Spleen (tissue), 7 donors: Measurements from ENCODE around the gene KCNAB1.

Experiments
- CTCF ChIP-seq, 11 experiments: fragments of 200-600 bp in 7 of 11; fragments of 450-650 bp in 4 of 11; sonication (generic) in 4 of 11; IDR thresholded peaks in 8 of 11; conservative IDR thresholded peaks in 3 of 11; 1 replicate in 7 of 11; 2 replicates in 4 of 11; pipeline versions ENCODE4 v1.4.0 to v1.8.0; 2016 to 2021; ENCODE audit warnings: antibody characterized with exemption in 11 of 11, inconsistent platforms in 4 of 11, mild to moderate bottlenecking in 1 of 11
- POLR2A ChIP-seq, 3 donors: fragments of 450-650 bp; IDR thresholded peaks; one replicate each; pipeline ENCODE4 v1.5.1; 2017; ENCODE audit warnings: antibody characterized with exemption in 3 of 3, mild to moderate bottlenecking in 1 of 3
- donor health status: DM: no; HTN: no; CAD: no; lungs with moderate emphysema.
- donor health status: DM: no; HTN: no; CAD: no.
- donor health status: DM: no; HTN: no; CAD: no.

- TF ChIP-seq CTCF (IDR thresholded peaks at IDR 0.05 in 8 of 11, conservative IDR thresholded peaks at IDR 0.05 in 3 of 11) (no peak), POLR2A (IDR thresholded peaks at IDR 0.05) (no peak)
Observed at GRCh38 chr3:156390846-156391245, 270.5 kb downstream of the KCNAB1 start.
